Nephron (organoid): ENCODE results near the gene EPS15.
A peak's percentile ranks its signal among the peaks of the same experiment; 100 is the strongest.

ENCODE experiments used
- H3K27ac Mint-ChIP-seq, 3 experiments: 2 replicates each; pipeline ENCODE4 v1.8.0; 2020; ENCODE audit warnings: mixed read lengths in 3 of 3, mild to moderate bottlenecking in 2 of 3, moderate library complexity in 1 of 3
- H3K27me3 Mint-ChIP-seq: 2 replicates; pipeline ENCODE4 v1.8.0; 2021; ENCODE audit warnings: low read depth, mild to moderate bottlenecking, moderate library complexity, mixed read lengths
- H3K36me3 Mint-ChIP-seq: 2 replicates; pipeline ENCODE4 v1.8.0; 2020; ENCODE audit warnings: low read depth, mixed read lengths
- H3K4me1 Mint-ChIP-seq: 2 replicates; pipeline ENCODE4 v1.8.0; 2020; ENCODE audit warnings: mixed read lengths
- H3K4me3 Mint-ChIP-seq, 3 experiments: 2 replicates each; pipeline ENCODE4 v1.8.0; 2020; ENCODE audit warnings: mild to moderate bottlenecking in 3 of 3, mixed read lengths in 3 of 3, moderate library complexity in 2 of 3
- H3K9me3 Mint-ChIP-seq: 2 replicates; pipeline ENCODE4 v1.8.0; 2020; ENCODE audit warnings: mixed read lengths
- CTCF ChIP-seq, 3 experiments: fragments of 200-600 bp; sonication (generic); IDR thresholded peaks; one replicate each; pipeline ENCODE4 v1.5.0; 2021; ENCODE audit warnings: antibody characterized with exemption in 3 of 3; ENCODE audit not compliant: unreplicated experiment in 3 of 3

EPS15 gene

GRCh38 chr1:51516649-51517158 is 2.4 kb downstream of the EPS15 start:
- H3K9me3 Mint-ChIP-seq, result no peaks in the 10 kb centered on the region
- H3K4me1 Mint-ChIP-seq, result peaks cover 35% of the 10 kb centered on the region
- H3K36me3 Mint-ChIP-seq, result no peaks in the 10 kb centered on the region
- H3K27me3 Mint-ChIP-seq, result no peaks in the 10 kb centered on the region
- TF ChIP-seq CTCF (IDR thresholded peaks at IDR 0.05; ENCODE audit: unreplicated experiment in 3 of 3), result no peak
- peak overlapping the region in 2 of 3 experiments; percentile 35 to 67 for H3K27ac Mint-ChIP-seq
- H3K4me3 Mint-ChIP-seq, result peak overlapping the region; percentile 62 to 83 (median 68)

- Mint-ChIP-seq H3K4me1 (peaks cover 35% of the 10 kb centered on the region), H3K4me3 (peak overlapping the region; percentile 35 to 83 (median 42)), H3K36me3 (no peaks in the 10 kb centered on the region), H3K27ac (peak overlapping the region in 2 of 3 experiments; percentile 35 to 67), H3K9me3 (no peaks in the 10 kb centered on the region), H3K27me3 (no peaks in the 10 kb centered on the region)
- no peak for TF ChIP-seq CTCF (IDR thresholded peaks at IDR 0.05; ENCODE audit: unreplicated experiment in 3 of 3)
Observed at GRCh38 chr1:51515982-51516648, 3.0 kb downstream of the EPS15 start.

- TF ChIP-seq CTCF (IDR thresholded peaks at IDR 0.05; ENCODE audit: unreplicated experiment in 3 of 3), result no peak
- Mint-ChIP-seq H3K27ac (peak overlapping the region in 1 of 3 experiments; percentile 23), H3K4me1 (peaks cover 35% of the 10 kb centered on the region), H3K36me3 (no peaks in the 10 kb centered on the region), H3K27me3 (no peaks in the 10 kb centered on the region), H3K9me3 (no peaks in the 10 kb centered on the region), H3K4me3 (peak overlapping the region; percentile 16 to 41 (median 39))
Observed at GRCh38 chr1:51515312-51515960, 3.6 kb downstream of the EPS15 start.

GRCh38 chr1:51514733-51515132 is 4.3 kb downstream of the EPS15 start:
- no peak for TF ChIP-seq CTCF (IDR thresholded peaks at IDR 0.05; ENCODE audit: unreplicated experiment in 3 of 3)
- H3K27me3 Mint-ChIP-seq, result no peaks in the 10 kb centered on the region
- peaks cover 35% of the 10 kb centered on the region for H3K4me1 Mint-ChIP-seq
- H3K27ac Mint-ChIP-seq, result no peak overlapping the region
- H3K36me3 Mint-ChIP-seq, result no peaks in the 10 kb centered on the region
- no peak overlapping the region for H3K4me3 Mint-ChIP-seq
- no peaks in the 10 kb centered on the region for H3K9me3 Mint-ChIP-seq

GRCh38 chr1:51512606-51513005 is 6.5 kb downstream of the EPS15 start:
- Mint-ChIP-seq H3K36me3 (no peaks in the 10 kb centered on the region), H3K4me3 (no peak overlapping the region), H3K9me3 (no peaks in the 10 kb centered on the region), H3K4me1 (peaks cover 32% of the 10 kb centered on the region), H3K27me3 (no peaks in the 10 kb centered on the region), H3K27ac (no peak overlapping the region)
- TF ChIP-seq CTCF (IDR thresholded peaks at IDR 0.05; ENCODE audit: unreplicated experiment in 3 of 3), result no peak
